ENCODE measurements around the gene FBXL12.
"Not testable (repeated sequence)": the region's sequence is repeated elsewhere in the genome, so short reads cannot be mapped to it uniquely, and the experiment has no call there.

The FBXL12 gene

DNA sequence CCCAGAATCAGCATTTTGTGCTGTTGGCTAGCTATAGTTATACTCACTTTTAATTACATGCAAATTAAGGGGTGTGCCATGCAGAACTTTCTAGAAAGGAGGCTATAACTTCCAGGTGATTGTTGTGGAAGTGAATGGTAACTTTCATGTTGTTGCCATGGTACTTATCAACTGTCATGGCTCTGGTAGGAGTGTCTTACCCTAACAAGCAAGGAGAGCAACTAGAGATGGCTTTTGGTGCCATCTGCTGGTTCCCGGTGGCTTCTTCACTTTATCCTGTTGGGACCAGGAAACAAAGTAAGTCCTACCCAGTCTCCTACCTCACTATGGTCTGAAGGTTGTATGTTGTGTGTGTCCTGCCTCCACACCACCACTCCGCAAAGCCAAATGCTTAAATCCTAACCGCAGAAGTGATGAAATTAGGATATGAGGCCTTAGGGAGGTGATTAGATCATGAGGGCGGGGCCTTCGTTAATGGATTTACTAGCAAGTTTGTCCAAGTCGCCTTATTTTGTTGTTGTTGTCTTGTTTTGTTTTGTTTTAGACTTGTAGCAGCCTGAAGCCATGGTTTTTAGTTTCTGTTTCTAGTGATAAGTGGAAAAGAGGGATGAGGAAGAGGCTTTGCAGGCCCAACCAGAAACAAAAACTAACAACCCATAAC is 22.6 kb downstream of the FBXL12 start:
- ChIA-PET POLR2A (no interaction called here), CTCF (interaction anchor here (0.9 to 2.1 kb wide), 13 partner anchors 8 to 486 kb away, joined by 3 to 11 read pairs (median 5); partner anchors contain the start of genes ZNF121, ZNF561 and ZNF846)
- Histone ChIP-seq H3K36me3 (ENCODE audit: control insufficient read depth in 4 of 4, insufficient read depth in 4 of 4, low read length in 3 of 4) (no peaks in the 10 kb centered on the region), H3K27ac (ENCODE audit: insufficient read depth in 1 of 2, low read depth in 1 of 2, low read length in 2 of 2, poor library complexity in 1 of 2, severe bottlenecking in 2 of 2) (peak overlapping the region in 1 of 2 experiments; percentile 81), H3K4me3 (ENCODE audit: control insufficient read depth in 1 of 7, extremely low read depth in 1 of 7, insufficient read depth in 4 of 7, low read depth in 2 of 7, low read length in 6 of 7) (no peak overlapping the region), H3K4me1 (ENCODE audit: control extremely low read depth in 1 of 4, control insufficient read depth in 4 of 4, insufficient read depth in 4 of 4, low read length in 3 of 4) (peaks cover 2 to 17% (median 7%) of the 10 kb centered on the region in 4 experiments), H3K9me3 (ENCODE audit: control extremely low read depth in 1 of 5, control insufficient read depth in 4 of 5, insufficient read depth in 2 of 5, low read depth in 1 of 5, low read length in 4 of 5) (no peaks in the 10 kb centered on the region), H3K27me3 (replicated peaks in 2 of 5; ENCODE audit: control insufficient read depth in 4 of 5, insufficient read depth in 5 of 5, low read length in 4 of 5) (no peaks in the 10 kb centered on the region)
- 100% methylated on average over 1 of the region's 6 CpGs for WGBS (ENCODE audit: insufficient coverage)
- DNase-seq, result peak; percentile 94 to 97 (median 96)

DNA sequence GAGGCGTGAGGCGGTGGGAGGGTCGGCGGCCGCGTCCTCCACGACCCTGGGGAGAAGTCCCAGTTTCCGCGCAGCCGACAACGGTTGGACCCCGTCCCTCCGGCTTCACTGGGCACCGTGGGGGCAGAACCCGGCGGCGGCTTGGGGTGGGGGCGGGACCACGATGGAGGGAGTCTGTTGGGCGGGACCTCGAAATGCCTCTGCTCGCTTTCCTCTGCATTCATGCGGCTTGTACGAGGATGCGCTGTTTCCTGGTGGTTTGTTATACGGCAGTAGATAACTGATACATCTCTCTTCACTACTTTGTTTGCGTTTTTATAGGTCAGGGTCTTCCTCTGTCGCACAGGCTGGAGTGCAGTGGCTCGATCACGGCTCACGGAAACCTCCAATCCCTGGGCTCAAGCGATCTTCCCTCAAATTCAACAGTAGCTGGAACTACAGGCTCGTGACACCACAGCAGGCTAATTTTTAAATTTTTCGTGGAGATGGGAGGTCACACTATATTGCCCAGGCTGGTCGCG is 25.7 kb downstream of the FBXL12 start:
- 21% methylated on average over 31 of the region's 36 CpGs for WGBS (ENCODE audit: insufficient coverage)
- CTCF ChIA-PET, result interaction anchor here (1.0 to 1.5 kb wide), 4 partner anchors 23 to 206 kb away, joined by 3 to 5 read pairs (median 3); partner anchors contain the start of gene ZNF846
- POLR2A ChIA-PET, result interaction anchor here (0.6 to 1.1 kb wide), 2 partner anchors 26 to 35 kb away, joined by 3 to 4 read pairs; partner anchors contain the start of gene FBXL12

GRCh38 chr19:9792206-9793070 is 26.4 kb downstream of the FBXL12 start:
- POLR2A ChIA-PET, result interaction anchor here (0.6 to 1.1 kb wide), 2 partner anchors 26 to 36 kb away, joined by 3 to 4 read pairs; partner anchors contain the start of gene FBXL12
- peak; percentile 97 to 98 (median 98) for DNase-seq
- Histone ChIP-seq H3K36me3 (ENCODE audit: control insufficient read depth in 4 of 4, insufficient read depth in 4 of 4, low read length in 3 of 4) (no peaks in the 10 kb centered on the region), H3K27me3 (replicated peaks in 2 of 5; ENCODE audit: control insufficient read depth in 4 of 5, insufficient read depth in 5 of 5, low read length in 4 of 5) (no peaks in the 10 kb centered on the region), H3K4me1 (ENCODE audit: control extremely low read depth in 1 of 4, control insufficient read depth in 4 of 4, insufficient read depth in 4 of 4, low read length in 3 of 4) (peaks cover 2 to 19% (median 7%) of the 10 kb centered on the region in 4 experiments), H3K4me3 (ENCODE audit: control insufficient read depth in 1 of 7, extremely low read depth in 1 of 7, insufficient read depth in 4 of 7, low read depth in 2 of 7, low read length in 6 of 7) (peak overlapping the region; percentile 75 to 89 (median 82)), H3K9me3 (ENCODE audit: control extremely low read depth in 1 of 5, control insufficient read depth in 4 of 5, insufficient read depth in 2 of 5, low read depth in 1 of 5, low read length in 4 of 5) (no peaks in the 10 kb centered on the region), H3K27ac (ENCODE audit: insufficient read depth in 1 of 2, low read depth in 1 of 2, low read length in 2 of 2, poor library complexity in 1 of 2, severe bottlenecking in 2 of 2) (peak overlapping the region; percentile 64 to 85)
- CTCF ChIA-PET, result no interaction called here
- WGBS (ENCODE audit: insufficient coverage), result 2% methylated on average over 24 of the region's 70 CpGs

More for the DNA sequence above, 25.7 kb downstream of the FBXL12 start:
- peak overlapping the region; percentile 75 to 89 (median 82) for H3K4me3 ChIP-seq (ENCODE audit: control insufficient read depth in 1 of 7, extremely low read depth in 1 of 7, insufficient read depth in 4 of 7, low read depth in 2 of 7, low read length in 6 of 7)
- no peaks in the 10 kb centered on the region for H3K36me3 ChIP-seq (ENCODE audit: control insufficient read depth in 4 of 4, insufficient read depth in 4 of 4, low read length in 3 of 4)
- DNase-seq, result peak in 2 of 3 donors; percentile 67 to 84
- H3K27me3 ChIP-seq (replicated peaks in 2 of 5; ENCODE audit: control insufficient read depth in 4 of 5, insufficient read depth in 5 of 5, low read length in 4 of 5), result no peaks in the 10 kb centered on the region
- peaks cover 2 to 19% (median 7%) of the 10 kb centered on the region in 4 experiments for H3K4me1 ChIP-seq (ENCODE audit: control extremely low read depth in 1 of 4, control insufficient read depth in 4 of 4, insufficient read depth in 4 of 4, low read length in 3 of 4)
- no peaks in the 10 kb centered on the region for H3K9me3 ChIP-seq (ENCODE audit: control extremely low read depth in 1 of 5, control insufficient read depth in 4 of 5, insufficient read depth in 2 of 5, low read depth in 1 of 5, low read length in 4 of 5)
- peak overlapping the region; percentile 50 to 75 for H3K27ac ChIP-seq (ENCODE audit: insufficient read depth in 1 of 2, low read depth in 1 of 2, low read length in 2 of 2, poor library complexity in 1 of 2, severe bottlenecking in 2 of 2)

GRCh38 chr19:9791552-9792205 is 27.2 kb downstream of the FBXL12 start:
- CTCF ChIA-PET, result interaction anchor here (1.7 kb wide), 1 partner anchor 157 kb away, joined by 3 read pairs; no protein-coding TSS in a partner anchor
- H3K27ac ChIP-seq (ENCODE audit: insufficient read depth in 1 of 2, low read depth in 1 of 2, low read length in 2 of 2, poor library complexity in 1 of 2, severe bottlenecking in 2 of 2), result peak overlapping the region; percentile 64 to 85
- under 1% methylated on average over 16 of the region's 50 CpGs for WGBS (ENCODE audit: insufficient coverage)
- POLR2A ChIA-PET, result no interaction called here
- no peaks in the 10 kb centered on the region for H3K9me3 ChIP-seq (ENCODE audit: control extremely low read depth in 1 of 5, control insufficient read depth in 4 of 5, insufficient read depth in 2 of 5, low read depth in 1 of 5, low read length in 4 of 5)
- H3K27me3 ChIP-seq (replicated peaks in 2 of 5; ENCODE audit: control insufficient read depth in 4 of 5, insufficient read depth in 5 of 5, low read length in 4 of 5), result no peaks in the 10 kb centered on the region
- no peaks in the 10 kb centered on the region for H3K36me3 ChIP-seq (ENCODE audit: control insufficient read depth in 4 of 4, insufficient read depth in 4 of 4, low read length in 3 of 4)
- H3K4me3 ChIP-seq (ENCODE audit: control insufficient read depth in 1 of 7, extremely low read depth in 1 of 7, insufficient read depth in 4 of 7, low read depth in 2 of 7, low read length in 6 of 7), result peak overlapping the region; percentile 49 to 86 (median 71)
- peak; percentile 97 to 99 (median 99) for DNase-seq
- H3K4me1 ChIP-seq (ENCODE audit: control extremely low read depth in 1 of 4, control insufficient read depth in 4 of 4, insufficient read depth in 4 of 4, low read length in 3 of 4), result peaks cover 2 to 21% (median 7%) of the 10 kb centered on the region in 4 experiments

DNA sequence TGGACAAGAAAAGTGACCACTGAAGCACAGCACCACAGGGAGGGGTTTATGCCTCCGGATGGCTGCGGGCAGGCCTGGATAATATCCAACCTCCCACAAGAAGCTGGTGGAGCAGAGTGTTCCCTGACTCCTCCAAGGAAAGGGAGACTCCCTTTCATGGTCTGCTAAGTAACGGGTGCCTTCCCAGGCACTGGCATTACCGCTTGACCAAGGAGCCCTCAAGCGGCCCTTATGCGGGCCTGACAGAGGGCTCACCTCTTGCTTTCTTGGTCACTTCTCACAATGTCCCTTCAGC is 27.9 kb downstream of the FBXL12 start:
- POLR2A ChIA-PET; H3K36me3 ChIP-seq (ENCODE audit: control insufficient read depth in 4 of 4, insufficient read depth in 4 of 4, low read length in 3 of 4); H3K27me3 ChIP-seq (replicated peaks in 2 of 5; ENCODE audit: control insufficient read depth in 4 of 5, insufficient read depth in 5 of 5, low read length in 4 of 5); DNase-seq; H3K9me3 ChIP-seq (ENCODE audit: control extremely low read depth in 1 of 5, control insufficient read depth in 4 of 5, insufficient read depth in 2 of 5, low read depth in 1 of 5, low read length in 4 of 5): not testable (repeated sequence)
- H3K4me3 ChIP-seq (ENCODE audit: control insufficient read depth in 1 of 7, extremely low read depth in 1 of 7, insufficient read depth in 4 of 7, low read depth in 2 of 7, low read length in 6 of 7), result peak overlapping the region in 5 of 7 experiments; percentile 58 to 80 (median 59)
- CTCF ChIA-PET, result interaction anchor here (0.8 to 1.7 kb wide), 2 partner anchors 157 to 158 kb away, joined by 3 read pairs; no protein-coding TSS in a partner anchor
- H3K27ac ChIP-seq (ENCODE audit: insufficient read depth in 1 of 2, low read depth in 1 of 2, low read length in 2 of 2, poor library complexity in 1 of 2, severe bottlenecking in 2 of 2), result peak overlapping the region in 1 of 2 experiments; percentile 58
- peaks cover 2 to 20% (median 11%) of the 10 kb centered on the region in 4 experiments for H3K4me1 ChIP-seq (ENCODE audit: control extremely low read depth in 1 of 4, control insufficient read depth in 4 of 4, insufficient read depth in 4 of 4, low read length in 3 of 4)
- WGBS (ENCODE audit: insufficient coverage), result 93% methylated on average over 3 of the region's 6 CpGs

DNA sequence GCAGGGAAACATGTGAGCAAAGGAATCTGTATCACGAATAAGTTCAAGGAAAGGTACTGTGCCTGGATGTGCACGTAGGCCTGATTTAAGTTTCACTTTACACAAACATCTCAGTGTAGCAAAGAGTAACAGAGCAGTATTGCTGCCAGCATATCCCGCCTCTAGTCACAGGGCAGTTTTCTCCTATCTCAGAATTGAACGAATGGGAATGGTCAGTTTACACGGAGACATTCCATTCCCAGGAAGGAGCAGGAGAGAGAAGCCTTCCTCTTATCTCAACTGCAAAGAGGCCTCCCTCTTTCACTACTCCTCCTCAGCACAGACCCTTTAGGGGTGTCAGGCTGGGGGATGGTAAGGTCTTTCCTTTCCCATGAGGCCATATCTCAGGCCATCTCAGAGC is 29.3 kb downstream of the FBXL12 start:
- CTCF ChIA-PET, result interaction anchor here (0.6 kb wide), 1 partner anchor 164 kb away, joined by 3 read pairs; no protein-coding TSS in a partner anchor
- H3K27me3 ChIP-seq (replicated peaks in 2 of 5; ENCODE audit: control insufficient read depth in 4 of 5, insufficient read depth in 5 of 5, low read length in 4 of 5); H3K9me3 ChIP-seq (ENCODE audit: control extremely low read depth in 1 of 5, control insufficient read depth in 4 of 5, insufficient read depth in 2 of 5, low read depth in 1 of 5, low read length in 4 of 5); DNase-seq; H3K4me3 ChIP-seq (ENCODE audit: control insufficient read depth in 1 of 7, extremely low read depth in 1 of 7, insufficient read depth in 4 of 7, low read depth in 2 of 7, low read length in 6 of 7); H3K36me3 ChIP-seq (ENCODE audit: control insufficient read depth in 4 of 4, insufficient read depth in 4 of 4, low read length in 3 of 4); POLR2A ChIA-PET: not testable (repeated sequence)
- H3K27ac ChIP-seq (ENCODE audit: insufficient read depth in 1 of 2, low read depth in 1 of 2, low read length in 2 of 2, poor library complexity in 1 of 2, severe bottlenecking in 2 of 2), result peak overlapping the region in 1 of 2 experiments; percentile 34
- WGBS (ENCODE audit: insufficient coverage), result 92% methylated on average over 4 of the region's 5 CpGs
- peaks cover 0 to 23% (median 17%) of the 10 kb centered on the region in 4 experiments for H3K4me1 ChIP-seq (ENCODE audit: control extremely low read depth in 1 of 4, control insufficient read depth in 4 of 4, insufficient read depth in 4 of 4, low read length in 3 of 4)
